ENCODE results near the gene CC2D1B. TPM values are rescaled to one million over a fixed set of nuclear protein-coding genes. Genes with fewer than 3 reads are reported as not detected.

The CC2D1B gene
- 40.3 and 60.4 TPM in 2 replicates for total RNA-seq

GRCh38 chr1:52365746-52366516 is at the start of gene CC2D1B:
TSS of gene CC2D1B (minus strand) at chr1:52366205. CDS start at chr1:52364620, 1,585 bp downstream.

DNA sequence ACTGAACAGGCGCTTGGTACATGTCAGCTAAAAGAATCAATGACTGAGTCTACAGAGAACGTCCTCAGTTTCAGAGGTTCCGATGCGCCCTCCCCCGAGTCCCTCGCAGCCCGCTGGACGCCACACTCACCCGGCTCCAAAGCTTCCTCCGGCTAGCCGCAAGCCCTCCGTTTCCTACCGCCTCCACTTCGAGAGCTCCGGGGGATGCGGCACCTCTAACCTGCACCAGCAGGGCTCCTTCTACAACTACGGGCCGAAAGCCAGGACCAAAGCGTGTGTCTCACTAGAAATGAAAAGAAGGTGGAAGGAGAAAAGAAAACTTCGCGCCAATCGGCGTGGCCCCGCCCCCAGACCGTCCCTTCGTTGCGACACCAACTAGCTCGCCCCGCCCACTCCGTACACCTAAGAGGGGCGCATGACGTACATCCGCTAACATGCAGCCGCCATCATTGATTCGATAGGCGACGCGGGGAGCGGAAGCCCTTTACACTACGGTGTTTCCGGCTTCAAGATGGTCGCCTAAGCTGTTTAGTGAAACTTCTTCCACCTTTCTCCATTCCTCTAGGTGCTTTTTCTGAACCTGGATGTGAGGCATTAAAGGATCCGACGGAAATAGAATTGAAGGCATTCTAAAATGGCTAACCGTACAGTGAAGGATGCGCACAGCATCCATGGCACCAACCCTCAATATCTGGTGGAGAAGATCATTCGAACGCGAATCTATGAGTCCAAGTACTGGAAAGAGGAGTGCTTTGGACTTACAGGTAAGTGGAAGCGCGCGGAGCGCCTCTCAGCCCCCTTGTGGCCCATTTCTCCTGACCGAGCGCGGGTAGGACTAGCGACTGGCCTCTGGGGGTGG is 38.3 kb upstream of the CC2D1B start, which contains the start of the genes ORC1 and PRPF38A:
Gene ORC1 (minus strand): TSS at position 308 of the 859 bp plus-strand sequence. CDS start 2,200 bp downstream, outside the sequence.
Gene PRPF38A (plus strand): TSS at position 487 of the 859 bp plus-strand sequence. CDS start 148 bp downstream, at position 635.

Other genes with a start within 250 kb of the CC2D1B start
- 19.2 and 34.4 TPM in 2 replicates for gene ZFYVE9, start 224.1 kb downstream of the CC2D1B start, total RNA-seq
- gene ORC1, start 38.2 kb upstream of the CC2D1B start, total RNA-seq: 0.44 and 14.6 TPM in 2 replicates
- 6.6 and 11.7 TPM in 2 replicates for gene PRPF38A, start 38.4 kb upstream of the CC2D1B start, total RNA-seq
- 30.1 and 44.6 TPM in 2 replicates for gene TUT4, start 186.9 kb upstream of the CC2D1B start, total RNA-seq
- 56.9 and 63.4 TPM in 2 replicates for gene GPX7, start 236.2 kb upstream of the CC2D1B start, total RNA-seq

Data from placental pericyte (primary cell).